ENCODE measurements around the gene VAV3. TPM values are rescaled to one million over a fixed set of nuclear protein-coding genes. Genes with fewer than 3 reads are reported as not detected.
A peak's percentile ranks its signal among the peaks of the same experiment; 100 is the strongest.

VAV3 gene
- total and polyA plus RNA-seq, 2 donors, result 7.9 to 15.8 TPM

DNA sequence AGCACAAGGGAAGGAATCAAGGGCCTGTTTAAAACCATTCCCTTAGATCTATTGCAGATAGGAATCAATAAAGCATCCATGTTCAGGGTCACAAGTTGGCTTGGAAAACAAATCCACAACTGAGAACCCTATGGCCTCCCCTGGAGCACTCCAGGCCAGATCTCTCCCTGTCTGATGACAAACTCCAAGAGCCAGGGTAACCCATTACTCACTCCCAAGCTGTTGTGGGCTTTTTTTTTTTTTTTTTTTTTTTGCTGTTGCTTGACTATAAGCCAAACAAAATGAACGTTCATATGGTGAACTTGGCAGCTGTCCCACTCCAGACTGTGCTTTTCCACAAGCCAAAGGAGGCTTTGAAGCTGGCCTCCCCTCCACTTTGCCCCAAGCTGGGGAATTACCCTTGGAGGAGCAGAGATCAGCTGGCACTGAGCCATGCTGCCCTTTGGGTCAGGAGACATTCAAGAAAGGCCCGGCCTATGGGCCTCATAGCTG lies 35.7 kb upstream of the VAV3 start:
- no peaks in the 10 kb centered on the region for H3K36me3 ChIP-seq (ENCODE audit: control insufficient read depth in 2 of 2, insufficient read depth in 2 of 2, low read length in 1 of 2)
- no peaks in the 10 kb centered on the region for H3K9me3 ChIP-seq (ENCODE audit: control insufficient read depth in 2 of 2, insufficient read depth in 1 of 2, low read length in 1 of 2)
- no peak overlapping the region for H3K27ac ChIP-seq (ENCODE audit: low read depth in 1 of 2, low read length in 1 of 2)
- peak in 1 of 9 donors; percentile 4 for DNase-seq (ENCODE audit: low read depth in 6 of 9, low spot score in 9 of 9)
- H3K27me3 ChIP-seq (ENCODE audit: control insufficient read depth in 2 of 2, insufficient read depth in 1 of 2, low read length in 1 of 2), result no peaks in the 10 kb centered on the region
- H3K4me3 ChIP-seq (ENCODE audit: low read length in 2 of 2), result no peak overlapping the region
- WGBS, result 58% methylated on average over 2 of the region's 2 CpGs
- no peaks in the 10 kb centered on the region for H3K4me1 ChIP-seq (ENCODE audit: control insufficient read depth in 2 of 2, insufficient read depth in 2 of 2, low read length in 2 of 2)

DNA sequence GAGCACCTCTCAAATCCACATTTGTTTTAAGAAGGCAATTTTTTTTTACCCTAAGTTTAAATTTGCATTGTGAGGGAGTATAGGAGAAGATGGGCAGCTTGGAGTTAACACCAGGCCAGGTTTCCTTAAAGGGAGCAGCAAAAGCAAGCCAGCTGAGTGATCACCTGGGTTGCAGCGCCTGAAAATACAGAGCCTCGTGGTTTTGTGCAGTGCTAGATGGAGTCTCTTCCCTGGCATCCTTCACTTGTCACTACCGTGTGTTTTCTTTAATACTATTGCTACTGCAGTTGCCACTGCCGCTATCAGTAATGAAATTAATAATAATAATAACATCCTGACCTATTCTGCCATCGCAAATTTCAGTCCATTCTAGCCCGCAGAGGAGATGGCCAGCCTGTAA lies 35.2 kb upstream of the VAV3 start:
- no peaks in the 10 kb centered on the region for H3K36me3 ChIP-seq (ENCODE audit: control insufficient read depth in 2 of 2, insufficient read depth in 2 of 2, low read length in 1 of 2)
- H3K4me3 ChIP-seq (ENCODE audit: low read length in 2 of 2), result no peak overlapping the region
- no peaks in the 10 kb centered on the region for H3K27me3 ChIP-seq (ENCODE audit: control insufficient read depth in 2 of 2, insufficient read depth in 1 of 2, low read length in 1 of 2)
- no peak overlapping the region for H3K27ac ChIP-seq (ENCODE audit: low read depth in 1 of 2, low read length in 1 of 2)
- 70% methylated on average over 6 of the region's 6 CpGs for WGBS
- DNase-seq (ENCODE audit: low read depth in 6 of 9, low spot score in 9 of 9), result no peak
- no peaks in the 10 kb centered on the region for H3K9me3 ChIP-seq (ENCODE audit: control insufficient read depth in 2 of 2, insufficient read depth in 1 of 2, low read length in 1 of 2)
- no peaks in the 10 kb centered on the region for H3K4me1 ChIP-seq (ENCODE audit: control insufficient read depth in 2 of 2, insufficient read depth in 2 of 2, low read length in 2 of 2)

DNA sequence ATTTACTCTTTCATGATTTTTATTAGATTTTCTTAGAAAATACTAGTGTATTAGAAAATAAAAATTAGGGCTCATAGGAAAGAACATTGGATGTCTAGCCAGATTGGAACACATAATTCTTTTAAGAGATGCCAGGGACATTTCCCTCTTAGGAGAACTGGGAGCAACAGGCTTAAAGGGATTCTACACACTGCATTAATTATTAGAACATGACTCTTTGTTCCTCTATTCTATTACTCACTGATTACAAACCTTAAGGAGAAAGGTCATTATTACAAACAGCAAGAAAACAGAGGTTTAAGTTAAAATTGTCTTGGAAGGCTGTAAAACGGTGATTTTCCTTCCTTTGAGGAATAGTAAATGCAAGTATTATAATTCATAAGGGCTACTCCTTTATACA lies 32.9 kb upstream of the VAV3 start:
- Histone ChIP-seq H3K27ac (ENCODE audit: low read depth in 1 of 2, low read length in 1 of 2) (no peak overlapping the region), H3K9me3 (ENCODE audit: control insufficient read depth in 2 of 2, insufficient read depth in 1 of 2, low read length in 1 of 2) (no peaks in the 10 kb centered on the region), H3K4me3 (ENCODE audit: low read length in 2 of 2) (no peak overlapping the region), H3K36me3 (ENCODE audit: control insufficient read depth in 2 of 2, insufficient read depth in 2 of 2, low read length in 1 of 2) (no peaks in the 10 kb centered on the region), H3K27me3 (ENCODE audit: control insufficient read depth in 2 of 2, insufficient read depth in 1 of 2, low read length in 1 of 2) (no peaks in the 10 kb centered on the region), H3K4me1 (ENCODE audit: control insufficient read depth in 2 of 2, insufficient read depth in 2 of 2, low read length in 2 of 2) (no peaks in the 10 kb centered on the region)
- DNase-seq (ENCODE audit: low read depth in 6 of 9, low spot score in 9 of 9), result no peak
- WGBS, result 96% methylated on average over 1 of the region's 1 CpG

DNA sequence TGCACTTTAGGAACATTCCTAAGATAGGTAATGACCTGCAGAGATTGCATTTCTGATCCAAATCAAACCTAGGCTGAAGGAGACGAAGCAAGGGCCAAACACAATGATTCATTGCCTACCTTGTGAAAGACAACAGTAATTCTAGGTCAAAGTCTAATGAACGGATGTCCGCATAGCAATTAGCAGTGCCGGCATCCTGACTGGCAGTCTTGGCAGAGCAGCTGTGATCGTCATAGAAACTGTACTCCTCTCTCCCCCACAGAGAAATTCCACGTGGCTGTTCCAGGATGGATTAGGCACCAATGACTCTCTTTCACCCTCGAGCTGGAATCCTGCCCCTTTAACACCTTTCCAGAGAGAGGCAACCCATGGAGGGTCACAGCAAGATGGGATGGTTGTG lies 28.9 kb upstream of the VAV3 start:
- Histone ChIP-seq H3K27ac (ENCODE audit: low read depth in 1 of 2, low read length in 1 of 2) (no peak overlapping the region), H3K4me1 (ENCODE audit: control insufficient read depth in 2 of 2, insufficient read depth in 2 of 2, low read length in 2 of 2) (no peaks in the 10 kb centered on the region), H3K36me3 (ENCODE audit: control insufficient read depth in 2 of 2, insufficient read depth in 2 of 2, low read length in 1 of 2) (no peaks in the 10 kb centered on the region), H3K9me3 (ENCODE audit: control insufficient read depth in 2 of 2, insufficient read depth in 1 of 2, low read length in 1 of 2) (no peaks in the 10 kb centered on the region), H3K4me3 (ENCODE audit: low read length in 2 of 2) (no peak overlapping the region), H3K27me3 (ENCODE audit: control insufficient read depth in 2 of 2, insufficient read depth in 1 of 2, low read length in 1 of 2) (no peaks in the 10 kb centered on the region)
- 93% methylated on average over 7 of the region's 7 CpGs for WGBS
- no peak for DNase-seq (ENCODE audit: low read depth in 6 of 9, low spot score in 9 of 9)

DNA sequence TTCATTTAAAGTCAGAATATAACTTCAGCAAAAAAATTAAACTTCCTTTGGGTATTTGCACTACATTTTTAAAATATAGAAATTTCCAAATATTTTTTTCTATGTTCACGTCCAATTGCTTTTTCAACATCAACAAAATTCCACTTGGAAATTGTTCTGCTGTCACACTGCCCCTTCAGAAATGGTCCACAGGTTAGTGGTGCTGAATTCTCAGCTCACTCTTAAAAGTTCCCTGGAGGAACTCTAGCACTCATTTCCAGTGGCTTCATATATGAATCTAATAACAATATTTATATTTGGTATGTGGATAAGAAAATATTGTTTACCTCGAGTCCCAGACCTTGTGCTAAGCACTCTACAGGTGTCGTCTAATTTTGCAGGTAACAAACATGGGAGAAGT lies 27.4 kb upstream of the VAV3 start:
- DNase-seq (ENCODE audit: low read depth in 6 of 9, low spot score in 9 of 9), result no peak
- no peaks in the 10 kb centered on the region for H3K36me3 ChIP-seq (ENCODE audit: control insufficient read depth in 2 of 2, insufficient read depth in 2 of 2, low read length in 1 of 2)
- H3K27me3 ChIP-seq (ENCODE audit: control insufficient read depth in 2 of 2, insufficient read depth in 1 of 2, low read length in 1 of 2), result no peaks in the 10 kb centered on the region
- H3K4me1 ChIP-seq (ENCODE audit: control insufficient read depth in 2 of 2, insufficient read depth in 2 of 2, low read length in 2 of 2), result no peaks in the 10 kb centered on the region
- no peak overlapping the region for H3K27ac ChIP-seq (ENCODE audit: low read depth in 1 of 2, low read length in 1 of 2)
- no peaks in the 10 kb centered on the region for H3K9me3 ChIP-seq (ENCODE audit: control insufficient read depth in 2 of 2, insufficient read depth in 1 of 2, low read length in 1 of 2)
- 99% methylated on average over 3 of the region's 3 CpGs for WGBS
- H3K4me3 ChIP-seq (ENCODE audit: low read length in 2 of 2), result no peak overlapping the region

DNA sequence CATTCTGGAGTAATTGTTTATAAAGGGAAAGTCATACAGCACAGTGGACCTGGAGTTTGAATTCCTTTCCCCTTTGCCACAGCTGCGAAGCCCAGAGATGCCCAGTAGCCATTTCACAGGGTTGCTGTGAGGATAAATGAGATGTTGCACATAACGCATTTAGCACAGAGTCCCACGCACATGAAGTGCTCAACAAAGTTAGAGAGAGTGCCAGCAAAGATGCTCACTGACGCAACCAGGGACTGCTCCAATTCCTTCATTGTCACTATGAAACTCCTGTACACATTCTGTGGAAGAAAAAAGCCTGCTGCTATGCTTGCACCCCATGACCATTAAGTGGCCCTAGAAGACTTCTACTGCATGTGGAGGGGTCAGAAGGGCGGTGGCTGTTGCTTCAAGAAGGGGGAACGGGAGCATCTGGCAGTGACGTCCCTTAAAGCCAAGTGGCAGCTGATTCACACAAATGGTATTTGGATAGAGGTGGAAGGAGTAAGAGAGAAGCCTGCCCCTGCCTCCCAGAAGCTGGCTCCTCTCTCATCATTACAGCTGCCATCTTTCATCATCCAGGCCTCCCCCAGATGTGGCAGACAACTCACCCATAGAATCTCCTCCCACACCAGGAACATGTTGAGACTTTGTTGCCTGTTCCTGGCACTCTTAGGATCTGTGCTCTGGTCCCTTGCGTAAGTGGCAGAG lies 26.5 kb upstream of the VAV3 start:
- Histone ChIP-seq H3K4me3 (ENCODE audit: low read length in 2 of 2) (no peak overlapping the region), H3K4me1 (ENCODE audit: control insufficient read depth in 2 of 2, insufficient read depth in 2 of 2, low read length in 2 of 2) (no peaks in the 10 kb centered on the region), H3K27me3 (ENCODE audit: control insufficient read depth in 2 of 2, insufficient read depth in 1 of 2, low read length in 1 of 2) (no peaks in the 10 kb centered on the region), H3K27ac (ENCODE audit: low read depth in 1 of 2, low read length in 1 of 2) (no peak overlapping the region), H3K36me3 (ENCODE audit: control insufficient read depth in 2 of 2, insufficient read depth in 2 of 2, low read length in 1 of 2) (no peaks in the 10 kb centered on the region), H3K9me3 (ENCODE audit: control insufficient read depth in 2 of 2, insufficient read depth in 1 of 2, low read length in 1 of 2) (no peaks in the 10 kb centered on the region)
- no peak for DNase-seq (ENCODE audit: low read depth in 6 of 9, low spot score in 9 of 9)
- WGBS, result 97% methylated on average over 8 of the region's 8 CpGs

DNA sequence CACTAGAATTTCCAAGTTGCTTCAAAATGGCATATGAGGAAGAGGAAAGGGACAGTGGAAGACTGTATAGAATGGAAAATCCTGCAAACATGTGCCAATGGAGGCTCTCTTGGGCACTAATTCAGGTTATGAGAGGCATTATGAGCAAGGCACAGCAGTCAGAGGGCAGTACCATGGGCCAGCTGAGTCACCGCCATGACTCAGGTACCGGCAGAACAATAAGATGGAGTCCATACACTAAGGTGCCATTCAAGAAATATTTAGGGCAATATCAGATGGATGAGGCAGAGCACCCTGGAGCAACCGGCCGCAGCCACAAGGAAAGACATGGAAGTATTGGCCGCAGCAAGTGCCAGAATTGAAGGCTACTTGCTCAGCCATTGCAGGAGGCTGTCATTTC lies 25.6 kb upstream of the VAV3 start:
- over 99% methylated on average over 5 of the region's 5 CpGs for WGBS
- no peaks in the 10 kb centered on the region for H3K27me3 ChIP-seq (ENCODE audit: control insufficient read depth in 2 of 2, insufficient read depth in 1 of 2, low read length in 1 of 2)
- no peak overlapping the region for H3K27ac ChIP-seq (ENCODE audit: low read depth in 1 of 2, low read length in 1 of 2)
- no peaks in the 10 kb centered on the region for H3K36me3 ChIP-seq (ENCODE audit: control insufficient read depth in 2 of 2, insufficient read depth in 2 of 2, low read length in 1 of 2)
- DNase-seq (ENCODE audit: low read depth in 6 of 9, low spot score in 9 of 9), result no peak
- H3K4me1 ChIP-seq (ENCODE audit: control insufficient read depth in 2 of 2, insufficient read depth in 2 of 2, low read length in 2 of 2), result no peaks in the 10 kb centered on the region
- H3K4me3 ChIP-seq (ENCODE audit: low read length in 2 of 2), result no peak overlapping the region
- H3K9me3 ChIP-seq (ENCODE audit: control insufficient read depth in 2 of 2, insufficient read depth in 1 of 2, low read length in 1 of 2), result no peaks in the 10 kb centered on the region

DNA sequence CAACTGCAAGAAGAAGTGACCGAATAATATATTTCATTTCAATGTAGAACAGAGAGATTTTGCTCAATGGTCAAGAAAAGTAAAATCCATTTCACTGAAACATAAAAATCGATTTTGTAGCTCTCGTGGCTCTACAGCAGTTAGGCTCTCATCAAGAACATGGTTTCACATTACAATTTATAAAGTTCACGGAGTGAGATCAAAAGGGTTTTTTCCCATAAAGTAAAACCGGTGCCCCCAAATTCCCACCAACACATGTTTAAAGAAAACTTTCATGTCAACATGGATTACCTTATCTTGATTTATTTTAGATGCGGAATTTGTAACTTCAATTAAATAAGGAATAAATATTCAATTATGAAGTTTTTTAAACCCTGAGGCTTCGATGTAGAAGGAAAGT lies 16.3 kb upstream of the VAV3 start:
- Histone ChIP-seq H3K27me3 (ENCODE audit: control insufficient read depth in 2 of 2, insufficient read depth in 1 of 2, low read length in 1 of 2) (no peaks in the 10 kb centered on the region), H3K4me3 (ENCODE audit: low read length in 2 of 2) (no peak overlapping the region), H3K9me3 (ENCODE audit: control insufficient read depth in 2 of 2, insufficient read depth in 1 of 2, low read length in 1 of 2) (no peaks in the 10 kb centered on the region), H3K27ac (ENCODE audit: low read depth in 1 of 2, low read length in 1 of 2) (no peak overlapping the region), H3K36me3 (ENCODE audit: control insufficient read depth in 2 of 2, insufficient read depth in 2 of 2, low read length in 1 of 2) (no peaks in the 10 kb centered on the region), H3K4me1 (ENCODE audit: control insufficient read depth in 2 of 2, insufficient read depth in 2 of 2, low read length in 2 of 2) (no peaks in the 10 kb centered on the region)
- no peak for DNase-seq (ENCODE audit: low read depth in 6 of 9, low spot score in 9 of 9)
- 97% methylated on average over 7 of the region's 7 CpGs for WGBS

DNA sequence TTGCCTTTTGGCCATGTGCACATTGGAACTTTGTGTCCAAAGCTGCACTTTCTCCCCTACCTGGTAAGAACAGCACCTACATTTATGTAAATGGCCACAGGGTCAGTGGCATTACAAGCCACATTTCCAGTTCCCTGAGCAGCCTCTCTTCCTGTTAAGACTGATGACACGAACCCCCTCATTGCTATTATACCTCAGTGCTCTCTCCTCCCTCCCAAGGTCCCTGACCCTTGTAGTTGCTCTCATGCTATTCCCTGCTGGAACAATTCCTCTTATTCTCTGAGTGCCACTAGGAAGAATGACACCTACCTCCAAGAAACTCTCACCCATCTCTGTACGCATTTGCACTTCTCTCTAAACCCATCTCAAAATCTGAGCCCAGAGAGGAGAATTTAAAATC lies 14.9 kb upstream of the VAV3 start:
- Histone ChIP-seq H3K27ac (ENCODE audit: low read depth in 1 of 2, low read length in 1 of 2) (no peak overlapping the region), H3K4me1 (ENCODE audit: control insufficient read depth in 2 of 2, insufficient read depth in 2 of 2, low read length in 2 of 2) (no peaks in the 10 kb centered on the region), H3K9me3 (ENCODE audit: control insufficient read depth in 2 of 2, insufficient read depth in 1 of 2, low read length in 1 of 2) (no peaks in the 10 kb centered on the region), H3K36me3 (ENCODE audit: control insufficient read depth in 2 of 2, insufficient read depth in 2 of 2, low read length in 1 of 2) (no peaks in the 10 kb centered on the region), H3K27me3 (ENCODE audit: control insufficient read depth in 2 of 2, insufficient read depth in 1 of 2, low read length in 1 of 2) (no peaks in the 10 kb centered on the region), H3K4me3 (ENCODE audit: low read length in 2 of 2) (no peak overlapping the region)
- WGBS, result 87% methylated on average over 2 of the region's 2 CpGs
- DNase-seq (ENCODE audit: low read depth in 6 of 9, low spot score in 9 of 9), result no peak

Measured in thymus (tissue), 11 donors.